Pons (tissue), 1 donor: ENCODE results near the gene RRN3.
"Not testable (repeated sequence)": the region's sequence is repeated elsewhere in the genome, so short reads cannot be mapped to it uniquely, and the experiment has no call there.

Source experiments
- DNase-seq: peaks from one replicate; pipeline ENCODE4 v3.0.0-alpha.2; 2016; ENCODE audit warnings: low spot score

RRN3 gene, protein sequence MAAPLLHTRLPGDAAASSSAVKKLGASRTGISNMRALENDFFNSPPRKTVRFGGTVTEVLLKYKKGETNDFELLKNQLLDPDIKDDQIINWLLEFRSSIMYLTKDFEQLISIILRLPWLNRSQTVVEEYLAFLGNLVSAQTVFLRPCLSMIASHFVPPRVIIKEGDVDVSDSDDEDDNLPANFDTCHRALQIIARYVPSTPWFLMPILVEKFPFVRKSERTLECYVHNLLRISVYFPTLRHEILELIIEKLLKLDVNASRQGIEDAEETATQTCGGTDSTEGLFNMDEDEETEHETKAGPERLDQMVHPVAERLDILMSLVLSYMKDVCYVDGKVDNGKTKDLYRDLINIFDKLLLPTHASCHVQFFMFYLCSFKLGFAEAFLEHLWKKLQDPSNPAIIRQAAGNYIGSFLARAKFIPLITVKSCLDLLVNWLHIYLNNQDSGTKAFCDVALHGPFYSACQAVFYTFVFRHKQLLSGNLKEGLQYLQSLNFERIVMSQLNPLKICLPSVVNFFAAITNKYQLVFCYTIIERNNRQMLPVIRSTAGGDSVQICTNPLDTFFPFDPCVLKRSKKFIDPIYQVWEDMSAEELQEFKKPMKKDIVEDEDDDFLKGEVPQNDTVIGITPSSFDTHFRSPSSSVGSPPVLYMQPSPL

DNA sequence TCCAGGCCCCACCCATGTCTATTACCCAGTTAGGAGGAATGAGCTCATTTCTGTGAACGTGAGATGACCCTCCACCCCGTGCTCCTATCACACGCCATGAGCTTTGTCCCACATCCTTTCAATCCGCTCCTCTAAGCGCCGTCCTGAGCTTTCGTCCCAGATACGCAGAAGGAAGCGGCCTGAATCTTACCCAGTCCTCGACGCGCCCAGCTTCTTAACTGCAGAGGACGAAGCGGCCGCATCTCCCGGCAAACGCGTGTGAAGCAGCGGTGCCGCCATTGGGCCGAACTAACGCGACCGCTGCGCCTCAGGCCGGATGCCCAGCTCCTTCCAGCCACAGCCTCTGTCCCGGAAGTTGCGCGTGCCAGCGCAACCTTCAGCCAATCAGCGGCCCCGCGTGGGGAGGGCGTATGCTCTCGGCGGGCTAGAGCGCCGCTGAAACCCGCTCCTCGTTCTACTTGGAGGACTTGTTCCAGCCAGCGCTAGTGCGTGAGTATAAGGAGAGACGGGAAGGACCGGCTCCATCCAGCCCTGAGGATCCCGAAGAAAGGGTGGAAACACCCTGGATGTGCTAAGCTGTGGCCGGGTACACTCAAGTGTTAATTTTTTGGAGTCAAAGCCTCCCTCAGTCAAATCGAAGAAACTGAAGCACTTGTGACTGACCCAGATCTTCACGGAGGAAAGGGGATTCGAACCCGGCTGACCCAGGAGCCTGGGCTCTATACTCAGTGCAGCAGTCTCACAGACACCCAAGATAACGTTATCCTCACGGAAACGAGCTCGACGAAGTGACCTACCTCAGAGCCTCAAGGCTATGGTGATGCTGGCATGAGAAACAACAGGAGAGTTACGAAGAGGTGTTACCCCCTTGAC, at the start of gene RRN3:
RRN3 (minus strand) TSS at position 318 of the 873 bp plus-strand sequence; CDS start at position 279, 39 bp downstream.
- DNase-seq, result peak; percentile 89

DNA sequence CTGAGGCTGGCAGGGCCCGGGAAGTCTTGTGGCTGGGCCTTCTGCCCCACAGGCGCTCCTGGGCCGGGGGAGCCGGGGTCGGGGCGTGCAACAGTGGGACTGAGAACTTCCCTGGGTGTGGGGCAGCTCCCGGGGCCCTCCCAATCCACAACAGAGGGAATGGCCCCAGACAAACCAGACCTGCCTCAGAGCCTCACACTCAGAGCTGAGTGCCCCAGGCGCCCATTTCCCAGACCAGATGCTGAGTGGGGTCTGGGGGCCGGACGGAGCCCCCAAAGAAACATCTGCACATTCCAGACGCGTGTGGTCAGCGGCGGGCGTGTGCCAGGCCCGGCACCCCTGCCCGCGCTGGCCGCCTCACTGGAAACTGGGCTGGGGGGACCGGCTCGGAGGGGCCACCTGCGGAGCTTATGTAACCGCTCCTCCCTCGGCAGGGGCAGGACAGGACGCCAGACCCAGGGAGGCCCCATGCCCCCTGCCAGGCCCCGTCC, 49.6 kb upstream of the RRN3 start:
- DNase-seq, result not testable (repeated sequence)

GRCh38 chr16:15142891-15143600, 49.0 kb upstream of the RRN3 start:
- not testable (repeated sequence) for DNase-seq

DNA sequence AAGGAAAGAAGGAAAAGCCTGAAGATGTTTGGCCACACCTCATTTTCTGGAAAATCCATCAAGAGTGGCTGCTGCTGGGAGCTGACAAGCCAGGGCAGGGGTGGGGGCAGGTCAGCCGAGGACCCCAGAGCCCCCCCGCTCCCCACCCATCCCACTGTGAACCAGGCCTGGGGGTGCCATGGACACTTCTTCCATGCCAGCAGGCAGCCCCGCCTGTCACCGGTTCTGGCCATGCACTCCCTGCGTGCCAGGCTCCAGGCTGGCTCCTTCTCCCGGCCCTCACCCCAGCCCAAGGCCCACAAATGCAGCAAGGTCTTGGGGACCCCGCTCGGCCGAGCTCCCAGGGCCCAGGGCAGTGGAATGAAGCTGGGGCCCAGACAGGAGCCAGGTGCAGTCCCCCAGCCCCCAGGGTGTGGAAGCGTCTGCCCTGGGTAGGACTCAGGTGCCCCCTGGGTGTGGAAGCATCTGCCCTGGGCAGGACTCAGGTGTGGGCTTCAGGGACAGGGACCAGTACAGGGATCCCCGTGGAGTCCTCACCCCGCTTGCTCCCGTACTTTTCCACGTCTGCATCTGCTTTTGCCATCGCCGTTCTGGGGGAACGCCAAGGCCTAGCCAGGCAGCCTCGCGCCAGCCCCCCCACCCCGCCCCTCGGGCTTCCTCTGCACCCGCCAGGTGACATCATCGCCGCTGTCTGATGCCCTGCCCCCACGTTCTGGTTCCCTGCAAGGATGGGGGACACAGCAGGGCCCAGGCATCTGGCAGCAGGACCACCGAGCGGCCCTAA, 48.2 kb upstream of the RRN3 start:
- not testable (repeated sequence) for DNase-seq

GRCh38 chr16:15141586-15141985, 47.5 kb upstream of the RRN3 start:
- no peak for DNase-seq

GRCh38 chr16:15140444-15141365, 46.6 kb upstream of the RRN3 start:
- peak; percentile 3 for DNase-seq

- DNase-seq, result not testable (repeated sequence)
Measured at GRCh38 chr16:15137514-15137913, 43.4 kb upstream of the RRN3 start.

- DNase-seq, result not testable (repeated sequence)
Measured at GRCh38 chr16:15135483-15136360, 41.6 kb upstream of the RRN3 start.

- DNase-seq, result not testable (repeated sequence)
Measured at GRCh38 chr16:15134752-15135482, 40.8 kb upstream of the RRN3 start.

DNA sequence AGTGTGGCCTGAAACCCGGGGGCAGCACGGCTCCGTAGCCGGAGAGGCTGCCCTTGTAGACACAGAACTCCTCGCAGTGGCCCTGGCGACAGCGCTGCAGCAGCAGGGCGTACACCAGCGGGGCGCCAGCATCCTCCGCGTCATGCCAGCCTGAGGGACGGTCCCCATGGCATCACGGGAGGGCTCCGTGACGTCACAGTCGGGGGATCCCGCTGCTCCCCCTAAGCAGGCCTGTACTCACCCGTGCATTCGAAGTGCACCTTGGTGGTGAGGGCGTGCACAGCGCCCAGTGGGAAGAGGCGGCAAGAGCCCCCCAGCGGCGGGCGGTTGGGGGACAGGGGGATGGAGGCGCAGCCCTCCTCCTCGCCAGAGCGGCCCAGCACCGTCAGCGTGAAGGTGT, 39.5 kb upstream of the RRN3 start:
- DNase-seq, result not testable (repeated sequence)

DNA sequence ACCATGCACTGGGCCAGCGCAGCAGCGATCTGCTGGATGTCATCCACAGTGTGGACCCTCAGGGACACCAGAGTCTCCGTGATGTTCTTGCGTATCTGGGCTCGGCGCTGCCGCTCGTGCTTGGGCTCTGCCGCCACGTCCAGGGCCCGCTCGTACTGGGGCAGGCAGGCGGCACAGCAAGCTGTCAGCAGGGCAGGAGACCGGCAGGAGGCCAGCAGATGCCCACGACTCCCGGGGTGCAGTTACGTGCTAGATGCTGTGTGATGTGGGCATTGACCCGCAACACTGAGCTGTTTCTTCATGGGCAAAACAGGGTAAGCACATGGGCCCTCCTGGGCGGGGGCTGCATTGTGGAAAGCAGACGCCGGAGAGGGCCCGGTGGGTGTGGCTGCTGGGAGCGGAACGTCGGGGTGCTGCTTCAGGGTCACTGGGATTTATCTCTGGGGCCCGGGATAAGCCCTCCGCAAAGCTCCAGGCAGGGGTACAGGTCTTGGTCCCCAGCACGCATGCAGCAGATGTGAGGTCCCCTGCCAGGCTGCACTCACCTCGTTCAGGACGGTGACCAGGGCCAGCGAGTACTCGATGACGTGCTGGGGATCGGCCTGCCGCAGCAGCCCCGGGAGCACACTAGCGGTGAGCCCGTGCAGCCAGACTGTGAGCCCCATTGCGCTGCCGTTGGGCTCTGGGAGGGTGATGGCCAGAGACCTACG, 38.8 kb upstream of the RRN3 start:
- not testable (repeated sequence) for DNase-seq

DNA sequence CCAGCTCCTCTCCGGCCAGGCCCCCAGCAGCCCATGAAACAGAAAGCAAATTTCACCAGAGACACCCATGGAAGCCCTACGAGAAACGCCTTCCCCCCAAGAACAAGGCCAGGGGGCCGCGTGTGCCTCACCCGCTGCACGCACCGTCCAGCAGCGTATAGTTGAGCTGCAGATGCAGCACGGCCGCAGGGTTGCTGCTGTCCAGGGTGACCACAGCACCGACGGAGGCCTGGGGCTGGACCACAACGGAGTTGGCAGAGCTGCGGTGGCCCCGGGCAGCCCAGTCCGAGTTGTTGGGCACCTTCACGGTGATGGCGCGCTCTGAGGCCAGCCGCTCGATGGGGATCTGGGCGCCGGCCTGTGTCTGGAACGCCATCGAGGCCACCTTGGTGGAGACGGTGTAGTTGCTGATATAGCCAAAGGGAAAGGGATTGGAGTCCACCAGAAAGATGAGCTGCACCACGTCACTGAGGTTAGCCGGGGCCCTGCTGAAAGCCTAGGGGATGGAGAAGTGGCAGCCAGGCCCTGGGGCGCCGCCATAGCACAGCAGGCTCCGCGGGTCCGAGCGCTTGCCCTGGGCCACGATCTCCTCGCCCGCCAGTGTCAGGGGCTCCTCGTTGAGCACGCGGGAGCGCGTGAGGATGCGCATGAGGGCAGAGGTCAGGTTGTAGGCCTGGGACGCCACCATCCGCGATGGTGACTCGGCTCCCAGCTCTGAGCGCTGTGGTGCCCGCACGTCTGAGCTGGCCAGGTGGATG, 37.0 kb upstream of the RRN3 start:
- not testable (repeated sequence) for DNase-seq

- DNase-seq, result not testable (repeated sequence)
Measured at GRCh38 chr16:15130256-15130932, 36.3 kb upstream of the RRN3 start.

GRCh38 chr16:15127641-15128425, 33.8 kb upstream of the RRN3 start:
- not testable (repeated sequence) for DNase-seq
